Mucosa of stomach (tissue), 1 donor: ENCODE data around the gene NDFIP1.

Source experiments
- H3K27me3 ChIP-seq: one replicate; pipeline ENCODE4 v1.7.0; 2013; ENCODE audit warnings: mild to moderate bottlenecking, low read length; ENCODE audit not compliant: control insufficient read depth, insufficient read depth
- H3K36me3 ChIP-seq: one replicate; pipeline ENCODE4 v1.7.0; 2013; ENCODE audit warnings: low read length; ENCODE audit not compliant: control insufficient read depth, insufficient read depth
- H3K4me1 ChIP-seq: one replicate; pipeline ENCODE4 v1.7.0; 2013; ENCODE audit warnings: mild to moderate bottlenecking, low read length; ENCODE audit not compliant: control insufficient read depth, insufficient read depth
- H3K4me3 ChIP-seq: one replicate; pipeline ENCODE4 v1.7.0; 2013; ENCODE audit warnings: low read length
- H3K9ac ChIP-seq: one replicate; pipeline ENCODE4 v1.7.0; 2013; ENCODE audit warnings: mild to moderate bottlenecking, low read length, moderate library complexity
- H3K9me3 ChIP-seq: one replicate; pipeline ENCODE4 v1.7.0; 2013; ENCODE audit warnings: mild to moderate bottlenecking, low read length, moderate library complexity; ENCODE audit not compliant: control insufficient read depth
- donor health status: Pancreatic carcinoma.

The NDFIP1 gene

GRCh38 chr5:142171270-142171669, 62.7 kb downstream of the NDFIP1 start:
- Histone ChIP-seq H3K27me3 (no peaks in the 10 kb centered on the region), H3K36me3 (no peaks in the 10 kb centered on the region), H3K9me3 (no peaks in the 10 kb centered on the region), H3K9ac (no peak overlapping the region), H3K4me1 (peaks cover 32% of the 10 kb centered on the region), H3K4me3 (no peak overlapping the region)

DNA sequence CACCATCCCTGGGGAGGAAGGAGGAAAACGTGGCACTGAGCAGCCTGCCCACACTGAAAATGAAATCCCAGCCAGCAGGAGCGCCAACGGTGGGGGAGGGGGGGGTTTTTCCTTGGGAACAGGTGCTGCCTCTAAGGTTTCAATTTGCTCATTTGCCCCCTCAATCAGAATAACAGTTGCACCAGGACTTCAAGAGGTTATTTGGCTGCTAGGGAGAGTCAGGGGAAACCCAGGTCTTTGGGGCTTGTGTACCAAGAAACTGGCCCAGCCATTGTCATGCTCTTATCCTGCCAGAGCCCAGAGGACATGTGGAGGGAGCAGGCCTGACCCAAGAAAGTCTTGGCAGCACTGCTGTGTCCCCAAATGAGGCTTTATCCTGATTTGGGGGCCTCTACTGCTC, 66.5 kb downstream of the NDFIP1 start:
- H3K4me1 ChIP-seq = peaks cover 20% of the 10 kb centered on the region

GRCh38 chr5:142175461-142176142, 67.0 kb downstream of the NDFIP1 start:
- Histone ChIP-seq H3K36me3 (no peaks in the 10 kb centered on the region), H3K4me3 (no peak overlapping the region), H3K27me3 (no peaks in the 10 kb centered on the region), H3K4me1 (peaks cover 24% of the 10 kb centered on the region), H3K9ac (no peak overlapping the region), H3K9me3 (no peaks in the 10 kb centered on the region)

More for the DNA sequence above, 66.5 kb downstream of the NDFIP1 start:
- Histone ChIP-seq H3K9me3 (no peaks in the 10 kb centered on the region), H3K27me3 (no peaks in the 10 kb centered on the region), H3K4me3 (no peak overlapping the region), H3K9ac (no peak overlapping the region), H3K36me3 (no peaks in the 10 kb centered on the region)

GRCh38 chr5:142176255-142176654, 67.7 kb downstream of the NDFIP1 start:
- no peak overlapping the region for H3K9ac ChIP-seq
- H3K9me3 ChIP-seq = no peaks in the 10 kb centered on the region
- H3K4me3 ChIP-seq = no peak overlapping the region
- H3K27me3 ChIP-seq = no peaks in the 10 kb centered on the region
- H3K36me3 ChIP-seq = no peaks in the 10 kb centered on the region
- peaks cover 31% of the 10 kb centered on the region for H3K4me1 ChIP-seq

GRCh38 chr5:142178651-142179050, 70.1 kb downstream of the NDFIP1 start:
- Histone ChIP-seq H3K9me3 (no peaks in the 10 kb centered on the region), H3K27me3 (no peaks in the 10 kb centered on the region), H3K4me3 (no peak overlapping the region), H3K9ac (no peak overlapping the region), H3K4me1 (peaks cover 32% of the 10 kb centered on the region), H3K36me3 (no peaks in the 10 kb centered on the region)

DNA sequence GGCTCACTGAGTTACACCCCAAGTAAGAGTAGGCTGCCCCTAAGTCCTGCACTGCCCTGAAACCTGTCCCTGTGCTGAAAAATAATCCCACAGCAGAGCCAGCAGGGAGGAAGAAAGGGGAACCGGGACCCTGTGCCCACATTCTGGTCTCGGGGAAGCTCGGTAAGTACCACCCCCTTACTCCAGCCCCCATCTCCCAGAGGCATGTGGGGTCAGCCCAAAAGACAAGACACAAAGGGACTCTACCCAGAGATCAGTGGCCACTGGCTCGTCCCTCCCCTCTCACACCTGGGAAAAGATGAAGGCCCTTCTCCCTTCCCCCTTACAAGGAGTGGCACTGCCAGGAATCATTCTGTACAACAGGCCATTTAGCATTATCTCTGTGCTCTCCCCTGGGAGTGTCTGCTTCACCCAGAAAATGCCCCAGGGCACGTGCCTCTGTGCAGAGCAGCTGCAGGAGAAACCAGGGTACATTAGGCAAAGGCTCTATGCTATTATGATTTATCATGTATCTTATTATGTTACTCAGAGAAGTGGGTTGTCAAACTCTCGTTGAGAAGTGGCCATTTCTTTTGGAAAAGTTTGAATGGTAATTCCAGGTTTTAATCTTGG, 71.3 kb downstream of the NDFIP1 start:
- H3K27me3 ChIP-seq = no peaks in the 10 kb centered on the region
- H3K9me3 ChIP-seq = no peaks in the 10 kb centered on the region
- no peaks in the 10 kb centered on the region for H3K36me3 ChIP-seq

DNA sequence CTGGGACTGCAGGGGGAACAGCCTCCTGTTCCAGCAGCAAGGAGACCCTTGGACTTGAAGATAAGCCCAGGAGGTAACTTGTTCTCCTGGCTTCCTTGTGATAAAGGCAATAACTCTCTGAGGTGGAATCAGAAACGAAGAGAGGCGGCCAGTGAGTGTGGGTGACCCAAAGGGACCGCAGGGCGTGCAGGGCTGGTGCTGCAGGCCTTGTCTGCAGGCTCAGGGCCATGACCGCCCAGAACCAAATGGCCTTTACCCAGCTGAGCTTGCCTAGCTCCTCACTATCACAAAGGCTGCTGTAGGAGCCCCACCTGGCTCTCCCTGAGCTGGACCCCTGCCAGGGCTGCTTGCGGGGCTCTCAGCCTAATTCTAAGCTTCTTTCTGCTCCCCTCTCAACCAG, 72.5 kb downstream of the NDFIP1 start:
- no peaks in the 10 kb centered on the region for H3K9me3 ChIP-seq
- H3K4me3 ChIP-seq = no peak overlapping the region
- peaks cover 46% of the 10 kb centered on the region for H3K4me1 ChIP-seq
- no peaks in the 10 kb centered on the region for H3K36me3 ChIP-seq
- H3K27me3 ChIP-seq = no peaks in the 10 kb centered on the region
- no peak overlapping the region for H3K9ac ChIP-seq

More for the DNA sequence above, 71.3 kb downstream of the NDFIP1 start:
- peaks cover 42% of the 10 kb centered on the region for H3K4me1 ChIP-seq
- no peak overlapping the region for H3K4me3 ChIP-seq
- H3K9ac ChIP-seq = no peak overlapping the region

DNA sequence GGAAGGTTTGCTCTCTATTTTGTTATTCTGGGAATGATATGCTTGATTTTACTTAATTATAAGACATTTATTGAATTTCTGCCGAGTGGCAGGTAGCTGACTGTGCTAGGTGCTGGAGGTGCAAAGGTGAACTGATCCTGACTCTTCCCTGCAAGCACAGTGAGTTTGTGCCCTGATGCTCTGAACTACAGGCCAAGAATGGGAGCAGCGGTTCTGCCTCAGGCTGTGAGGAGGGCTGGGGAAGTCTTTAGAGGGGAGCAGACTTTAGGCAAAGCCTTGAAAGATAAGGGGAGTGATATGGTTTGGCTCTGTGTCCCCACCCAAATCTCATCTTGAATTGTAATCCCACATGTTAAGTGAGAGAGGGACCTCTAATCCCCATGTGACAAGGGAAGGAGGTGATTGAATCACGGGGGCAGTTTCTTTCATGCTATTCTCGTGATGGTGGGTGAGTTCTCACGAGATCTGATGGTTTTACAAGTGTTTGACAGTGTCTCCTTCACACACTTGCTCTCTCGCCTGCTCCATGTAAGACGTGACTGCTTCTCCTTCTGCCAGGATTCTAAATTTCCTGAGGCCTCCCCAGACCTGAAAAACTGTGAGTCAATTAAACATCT, 73.1 kb downstream of the NDFIP1 start:
- Histone ChIP-seq H3K9ac (no peak overlapping the region), H3K36me3 (no peaks in the 10 kb centered on the region), H3K4me3 (no peak overlapping the region), H3K9me3 (no peaks in the 10 kb centered on the region), H3K27me3 (no peaks in the 10 kb centered on the region), H3K4me1 (peaks cover 48% of the 10 kb centered on the region)

DNA sequence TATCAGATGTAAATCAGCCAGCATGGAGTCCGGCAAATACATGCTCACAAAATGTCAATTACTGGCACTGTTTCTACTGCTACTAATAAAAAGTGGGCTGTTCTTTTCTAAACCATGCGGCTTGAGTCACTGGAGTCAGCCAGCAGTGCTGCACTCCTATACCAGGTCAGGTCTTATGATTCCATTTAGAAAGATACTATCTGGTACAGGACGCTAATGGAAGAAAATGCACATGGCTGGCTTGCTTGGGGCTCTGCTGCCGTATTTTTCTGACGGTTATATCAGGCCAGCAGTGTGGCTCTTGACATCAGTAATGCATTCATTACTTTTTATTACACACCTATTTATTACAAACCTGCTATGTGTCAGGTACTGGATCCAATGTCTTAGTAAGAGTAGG, 74.3 kb downstream of the NDFIP1 start:
- Histone ChIP-seq H3K36me3 (no peaks in the 10 kb centered on the region), H3K27me3 (no peaks in the 10 kb centered on the region), H3K4me1 (peaks cover 60% of the 10 kb centered on the region), H3K4me3 (no peak overlapping the region), H3K9ac (no peak overlapping the region), H3K9me3 (no peaks in the 10 kb centered on the region)

DNA sequence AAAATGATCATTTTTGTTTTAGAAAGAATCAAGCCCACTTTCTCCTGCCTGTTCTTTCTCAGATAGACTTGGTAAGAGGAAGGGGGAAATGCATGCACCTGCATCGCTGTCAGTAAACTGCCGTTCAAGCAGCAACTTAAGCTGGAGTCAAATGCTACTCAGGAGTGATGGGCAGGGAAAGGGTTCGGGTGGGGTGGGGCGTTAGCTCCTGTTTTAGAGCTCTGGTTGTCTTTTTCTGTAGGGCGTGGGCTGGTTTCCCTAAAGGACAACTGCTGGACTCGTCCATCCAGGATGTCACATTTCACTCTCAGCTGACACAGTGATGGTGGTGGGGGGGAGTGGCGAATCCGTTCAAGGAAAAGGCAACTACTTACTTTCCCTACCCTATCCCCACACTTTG, 75.0 kb downstream of the NDFIP1 start:
- no peaks in the 10 kb centered on the region for H3K9me3 ChIP-seq
- H3K4me3 ChIP-seq = no peak overlapping the region
- no peaks in the 10 kb centered on the region for H3K27me3 ChIP-seq
- no peak overlapping the region for H3K9ac ChIP-seq
- no peaks in the 10 kb centered on the region for H3K36me3 ChIP-seq
- peaks cover 64% of the 10 kb centered on the region for H3K4me1 ChIP-seq

GRCh38 chr5:142184988-142185387, 76.4 kb downstream of the NDFIP1 start:
- Histone ChIP-seq H3K4me3 (no peak overlapping the region), H3K27me3 (no peaks in the 10 kb centered on the region), H3K9ac (no peak overlapping the region), H3K9me3 (no peaks in the 10 kb centered on the region), H3K36me3 (no peaks in the 10 kb centered on the region), H3K4me1 (peaks cover 58% of the 10 kb centered on the region)

DNA sequence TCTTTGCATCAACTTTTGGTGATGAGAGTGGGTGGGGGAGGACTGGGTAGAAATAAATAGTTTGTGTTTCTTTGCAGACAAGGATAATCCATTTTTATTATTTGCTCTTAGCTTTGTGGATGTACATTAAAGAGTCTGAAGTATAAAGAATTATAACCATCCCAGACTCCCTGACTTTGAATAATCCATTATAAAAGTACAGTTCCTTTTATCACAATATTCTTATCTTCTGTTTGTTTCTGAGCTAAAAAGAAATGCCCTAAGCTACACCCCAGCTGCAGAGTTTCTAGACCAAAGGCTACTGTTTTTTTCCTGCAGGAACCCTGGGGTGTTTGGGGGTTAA, 77.9 kb downstream of the NDFIP1 start:
- H3K27me3 ChIP-seq = no peaks in the 10 kb centered on the region
- no peak overlapping the region for H3K9ac ChIP-seq
- H3K36me3 ChIP-seq = no peaks in the 10 kb centered on the region
- peaks cover 43% of the 10 kb centered on the region for H3K4me1 ChIP-seq
- H3K9me3 ChIP-seq = no peaks in the 10 kb centered on the region
- H3K4me3 ChIP-seq = no peak overlapping the region
